ENCODE results near the gene SLC52A1.
"Not testable (repeated sequence)": the region's sequence is repeated elsewhere in the genome, so short reads cannot be mapped to it uniquely, and the experiment has no call there.

The SLC52A1 gene

DNA sequence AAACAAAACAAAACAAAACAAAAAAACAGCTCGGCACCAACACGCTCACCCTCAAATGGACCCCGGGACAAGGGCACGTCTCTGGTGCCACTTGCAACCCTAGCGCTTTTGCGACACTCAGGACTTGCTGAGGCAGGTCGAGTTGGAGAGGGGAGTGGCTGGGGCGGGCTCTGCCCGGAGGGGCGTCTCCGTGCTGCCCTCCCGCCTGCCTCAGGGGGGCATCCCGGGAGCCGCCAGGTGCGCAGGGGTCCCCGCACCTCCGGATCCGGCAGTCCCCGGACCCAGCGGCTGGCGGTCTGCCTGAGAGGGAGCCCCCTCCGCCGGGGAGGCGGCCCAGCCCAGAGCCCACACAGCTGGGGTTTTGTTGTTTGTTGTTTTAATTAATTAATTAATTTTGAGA lies at the start of gene SLC52A1:
Gene SLC52A1, minus strand, starts transcription at position 112 of the 400 bp plus-strand sequence. CDS start 820 bp downstream, outside the sequence.
- no peak for DNase-seq

DNA sequence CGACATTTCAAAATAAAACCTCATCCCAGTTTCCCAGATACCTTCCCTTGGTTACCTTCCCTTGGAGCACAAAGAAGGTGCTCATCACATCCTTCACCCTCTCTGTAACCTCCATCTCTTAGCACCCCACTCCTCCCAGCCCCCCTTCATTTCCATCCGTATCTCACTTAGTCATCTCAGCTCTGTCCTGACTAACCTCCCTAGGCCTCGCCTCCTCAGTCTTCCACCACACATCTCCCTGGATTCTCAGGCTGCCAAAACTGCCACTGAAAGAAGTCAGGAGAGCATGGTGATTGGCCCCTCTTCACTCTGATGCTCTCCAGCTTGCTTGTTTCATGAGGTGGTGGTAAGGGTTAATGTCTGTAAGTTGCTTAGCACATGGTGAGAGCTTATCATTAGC lies 45.4 kb upstream of the SLC52A1 start:
- DNase-seq, result no peak

DNA sequence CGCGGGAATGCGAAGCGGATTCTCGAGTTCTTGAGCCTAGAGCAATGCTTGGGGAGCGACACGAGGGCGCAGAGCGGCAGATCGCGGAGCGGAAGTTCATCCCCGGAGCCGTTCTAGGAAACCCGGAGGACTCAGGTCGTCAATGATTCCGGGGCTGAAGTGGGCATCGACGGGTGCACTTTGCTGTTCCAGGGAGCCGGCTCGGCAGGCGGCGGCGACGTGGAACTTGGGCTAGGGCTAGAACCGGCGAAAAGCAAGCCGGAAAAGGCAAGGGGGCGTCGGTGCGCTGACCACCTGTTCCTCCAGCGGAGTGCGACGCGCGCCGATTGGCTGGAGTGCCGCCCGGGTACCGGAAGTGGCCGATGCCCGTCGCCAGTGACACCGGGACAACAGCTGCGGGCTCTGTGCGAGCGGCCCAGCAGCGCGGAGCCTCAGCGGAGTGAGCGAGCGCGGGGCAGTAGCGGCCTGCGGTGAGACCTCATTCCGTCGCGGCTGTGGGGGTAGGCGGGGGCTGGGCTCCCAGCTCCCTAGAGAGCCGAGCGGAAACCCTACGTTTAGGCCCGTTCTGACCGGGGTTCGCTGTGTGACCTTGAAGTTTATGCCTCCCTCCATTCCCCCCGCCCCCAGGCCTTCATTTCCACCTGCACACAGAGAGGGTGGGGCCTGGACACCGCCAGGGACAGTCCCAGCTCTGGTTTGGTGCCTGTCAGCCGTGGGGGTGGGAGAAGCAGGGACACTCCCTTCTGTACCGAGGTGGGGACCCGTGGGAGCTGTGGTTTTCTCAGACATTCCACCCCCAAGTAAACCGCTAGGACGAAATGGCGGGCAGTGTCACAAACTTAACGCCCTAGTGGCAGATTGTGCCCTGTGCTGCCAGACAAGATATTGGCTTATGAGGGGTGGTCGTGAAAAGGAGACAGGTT lies 43.1 kb upstream of the SLC52A1 start, which contains the start of gene ZFP3:
Gene ZFP3, plus strand, starts transcription at position 362 of the 923 bp plus-strand sequence. CDS start 13,038 bp downstream, outside the sequence.
- DNase-seq, result peak; percentile 90

DNA sequence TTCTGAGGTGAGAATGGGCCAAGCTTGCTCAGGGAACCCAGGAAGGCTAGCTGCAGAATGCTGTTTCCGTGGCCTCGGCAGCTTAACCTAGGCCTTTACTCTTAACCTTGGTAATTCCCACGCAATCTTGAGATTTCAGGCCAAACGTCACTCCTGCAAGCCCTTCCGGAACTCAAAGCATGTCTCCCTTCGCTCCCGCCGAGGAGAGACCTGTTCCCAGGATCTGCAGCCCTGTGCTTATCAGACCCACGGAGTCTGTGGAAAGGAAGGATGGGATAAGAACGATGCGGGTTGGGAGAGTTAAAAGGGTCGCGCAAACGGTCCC lies 42.5 kb upstream of the SLC52A1 start:
- no peak for DNase-seq

DNA sequence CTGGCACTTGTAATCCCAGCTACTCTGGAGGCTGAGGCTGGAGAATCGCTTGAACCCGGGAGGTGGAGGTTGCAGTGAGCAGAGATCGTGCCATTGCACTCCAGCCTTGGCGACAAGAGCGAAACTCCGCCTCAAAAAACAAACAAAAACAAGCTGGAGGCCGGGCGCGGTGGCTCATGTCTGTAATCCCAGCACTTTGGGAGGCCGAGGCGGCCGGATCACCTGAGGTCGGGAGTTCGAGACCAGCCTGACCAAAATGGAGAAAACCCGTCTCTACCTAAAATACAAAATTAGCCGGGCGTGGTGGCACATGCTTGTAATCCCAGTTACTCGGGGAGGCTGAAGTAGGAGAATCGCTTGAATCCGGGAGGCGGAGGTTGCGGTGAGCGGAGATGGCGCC lies 42.0 kb upstream of the SLC52A1 start:
- DNase-seq, result not testable (repeated sequence)

DNA sequence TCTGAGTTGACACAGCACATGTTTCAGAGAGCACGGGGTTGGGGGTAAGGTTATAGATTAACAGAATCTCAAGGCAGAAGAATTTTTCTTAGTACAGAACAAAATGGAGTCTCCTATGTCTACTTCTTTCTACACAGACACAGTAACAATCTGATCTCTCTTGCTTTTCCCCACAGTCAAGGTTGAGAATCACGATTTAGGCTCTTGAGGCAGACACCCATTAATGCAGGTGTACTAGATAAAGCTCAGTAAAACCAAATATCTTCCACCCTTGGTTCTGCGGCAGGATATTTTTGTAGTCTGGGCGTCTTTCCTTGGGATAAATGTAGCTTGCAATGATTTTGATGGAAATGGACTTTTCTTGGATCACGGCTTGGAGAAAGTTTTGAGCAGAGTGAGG lies 40.2 kb upstream of the SLC52A1 start:
- not testable (repeated sequence) for DNase-seq

DNA sequence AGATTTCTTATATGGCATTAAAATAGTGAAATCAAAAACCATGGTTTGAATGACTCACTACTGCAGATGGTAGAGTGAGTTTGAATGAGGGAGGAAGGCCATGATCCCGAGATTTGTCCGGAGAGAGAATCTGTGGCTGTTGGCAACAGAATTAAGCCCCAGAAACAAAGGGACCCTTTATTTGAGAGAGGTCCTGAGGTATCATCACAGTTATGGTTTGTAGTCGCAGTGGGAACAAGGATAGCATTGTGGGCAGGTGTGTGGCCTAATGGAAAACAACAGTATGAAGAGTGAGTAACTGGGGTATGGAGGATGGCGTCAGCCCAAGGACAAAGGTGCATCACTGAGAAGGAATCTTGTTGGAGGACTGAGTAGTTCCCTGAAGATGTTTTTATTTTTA lies 34.5 kb upstream of the SLC52A1 start:
- DNase-seq, result no peak

DNA sequence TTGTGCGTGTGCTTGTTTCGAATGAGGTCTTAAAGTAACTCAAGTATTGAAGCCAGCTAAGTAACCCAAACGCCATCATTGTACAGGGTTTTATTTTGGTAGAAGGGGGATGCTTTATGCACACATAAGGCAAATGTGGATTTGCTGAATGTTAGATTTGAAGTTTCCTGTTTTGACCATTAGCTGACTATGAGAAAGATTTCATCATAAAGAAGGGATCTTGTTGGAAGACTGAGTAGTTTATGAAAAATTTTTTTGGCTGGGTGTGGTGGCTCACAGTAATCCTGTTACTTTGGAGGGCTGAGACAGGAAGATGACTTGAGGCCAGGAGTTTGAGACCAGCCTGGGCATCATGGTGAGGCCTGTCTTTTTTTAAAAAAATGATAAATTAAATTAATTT lies 33.0 kb upstream of the SLC52A1 start:
- no peak for DNase-seq

DNA sequence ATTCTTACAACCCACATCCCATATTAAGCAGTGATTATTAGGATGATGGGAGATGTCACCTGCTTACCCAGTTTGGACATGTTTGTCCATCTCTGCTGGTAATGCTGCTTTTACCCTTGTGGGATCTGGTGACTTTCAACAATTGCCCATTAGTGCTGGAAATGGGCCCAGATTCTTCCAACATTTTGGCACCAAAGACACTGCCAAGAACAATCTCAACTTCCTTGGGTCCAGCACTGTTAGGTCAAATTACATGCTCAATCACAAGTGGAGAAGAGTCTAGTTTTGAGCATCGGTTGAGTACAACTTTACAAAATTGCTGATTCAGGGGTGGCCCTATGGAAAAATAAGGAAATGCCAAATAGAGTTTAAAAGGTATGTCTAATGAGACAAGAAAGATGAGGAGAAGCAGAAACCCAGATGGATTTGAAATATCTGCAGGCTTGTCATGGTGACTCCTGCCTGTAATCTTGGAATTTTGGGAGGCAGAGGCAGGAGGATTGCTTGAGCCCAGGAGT lies 30.1 kb upstream of the SLC52A1 start:
- no peak for DNase-seq

DNA sequence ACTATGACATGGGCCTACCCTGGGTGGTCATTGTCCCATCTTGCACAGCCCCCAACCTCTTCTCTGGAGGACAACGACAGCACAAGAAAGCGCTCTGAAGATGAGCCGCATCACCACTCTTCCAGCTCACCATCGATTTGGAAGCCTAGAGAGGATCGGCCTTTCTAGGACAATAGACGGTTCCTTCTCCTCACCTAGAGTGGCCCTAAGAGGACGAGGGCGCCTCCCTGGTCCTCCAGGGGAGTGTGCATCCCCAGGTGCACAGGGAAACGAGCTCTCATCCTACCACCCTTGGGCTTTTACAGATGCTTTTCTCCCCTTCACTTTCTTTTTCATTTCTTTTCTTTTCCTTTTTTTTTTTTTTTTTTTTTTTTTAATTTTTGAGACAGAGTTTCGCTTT lies 20.3 kb upstream of the SLC52A1 start:
- DNase-seq, result no peak

DNA sequence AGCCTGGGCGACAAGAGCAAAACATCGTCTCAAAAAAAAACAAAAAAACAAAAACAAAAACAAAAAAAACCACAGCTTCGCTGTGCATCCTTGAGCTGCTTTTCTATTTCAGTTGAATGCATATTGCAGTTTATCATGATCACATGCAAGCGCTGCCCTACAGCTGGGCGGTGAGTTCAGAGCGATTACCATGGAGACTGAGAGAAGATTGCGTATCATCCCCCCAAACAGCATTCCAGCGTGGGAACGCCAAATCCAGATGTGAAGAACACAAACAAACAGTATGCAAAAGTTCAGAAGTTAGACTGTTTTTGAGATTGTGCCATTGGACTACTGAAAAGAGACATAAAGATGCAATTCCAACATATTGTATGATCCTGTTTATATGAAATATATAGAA lies 15.1 kb upstream of the SLC52A1 start:
- DNase-seq, result no peak

DNA sequence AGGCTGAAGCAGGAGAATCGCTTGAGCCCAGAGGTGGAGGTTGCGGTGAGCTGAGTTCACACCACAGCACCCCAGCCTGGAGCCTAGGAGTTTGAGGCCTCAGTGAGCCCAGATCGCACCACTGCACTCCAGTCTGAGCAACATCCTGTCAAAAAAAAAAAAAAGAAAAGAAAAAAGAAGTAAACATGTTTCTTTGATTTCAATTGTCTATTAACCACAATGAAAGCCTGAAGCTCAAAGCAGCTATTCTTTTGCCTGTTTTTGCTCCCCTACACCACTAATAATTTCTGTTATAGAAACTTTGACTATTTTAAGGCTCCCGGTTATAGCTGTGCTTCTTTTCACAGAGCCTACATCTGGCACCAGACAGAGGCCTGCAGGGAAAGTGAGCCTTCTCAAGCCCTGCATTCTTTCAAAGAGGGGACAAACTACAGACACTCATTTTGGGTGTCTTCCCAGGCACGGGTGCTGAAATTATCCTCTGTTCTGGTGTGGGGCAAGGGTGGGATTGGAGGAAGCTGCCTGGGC lies 14.2 kb upstream of the SLC52A1 start:
- peak; percentile 82 for DNase-seq

DNA sequence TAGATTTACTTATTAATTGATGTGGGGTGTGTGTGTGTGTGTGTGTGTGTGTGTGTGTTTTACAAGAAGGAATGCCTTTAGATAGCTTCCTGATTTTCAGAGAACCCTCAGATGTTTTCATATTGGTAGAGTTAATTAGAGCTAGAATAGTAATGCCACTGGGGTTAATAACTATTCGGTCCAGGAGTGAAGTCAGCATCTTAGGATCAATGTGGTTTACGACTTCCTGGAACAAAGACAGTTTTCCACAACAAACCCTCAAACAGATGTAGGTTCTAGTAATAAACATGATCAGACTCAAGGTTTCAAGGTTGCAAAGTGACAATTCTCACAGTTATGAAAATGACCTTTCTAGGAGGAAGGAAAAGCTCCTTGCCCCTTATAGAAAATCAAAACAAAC lies 12.2 kb upstream of the SLC52A1 start:
- no peak for DNase-seq

DNA sequence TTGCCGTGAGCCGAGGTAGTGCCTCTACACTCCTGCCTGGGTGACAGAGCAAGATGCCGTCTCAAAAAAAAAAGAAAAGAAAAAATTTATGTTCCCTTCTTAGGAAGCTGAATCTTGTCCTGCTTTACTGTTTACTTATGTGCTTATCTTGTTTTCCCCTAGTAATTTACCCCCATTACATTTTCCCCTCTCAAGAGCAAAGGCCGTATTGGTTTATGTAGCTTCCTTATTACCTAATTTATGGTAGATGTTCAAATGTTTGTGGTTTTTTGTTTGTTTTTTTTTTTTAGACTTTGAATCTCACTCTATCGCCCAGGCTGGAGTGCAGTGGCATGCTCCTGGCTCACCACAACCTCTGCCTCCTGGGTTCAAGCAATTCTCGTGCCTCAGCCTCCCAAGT lies 10.3 kb upstream of the SLC52A1 start:
- no peak for DNase-seq

DNA sequence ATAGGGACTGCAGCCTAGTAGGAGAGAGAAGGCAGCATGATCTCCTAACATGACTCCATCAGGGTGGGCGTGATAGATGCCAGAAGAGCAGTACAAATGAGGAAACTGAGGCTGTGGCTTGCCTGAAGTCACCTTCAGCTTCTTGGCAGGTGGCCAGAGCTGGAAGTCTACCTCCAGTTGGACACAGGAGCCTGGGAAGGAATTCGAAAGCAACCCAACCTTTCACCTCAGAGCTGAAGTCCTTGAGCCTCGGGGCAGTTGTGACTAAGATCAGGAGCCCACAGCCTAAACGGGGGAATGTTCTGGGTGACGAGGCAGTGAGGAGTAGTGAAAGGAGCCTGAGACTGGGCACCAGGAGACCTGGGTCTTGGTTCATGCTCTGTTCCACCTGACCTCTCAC lies 9.4 kb upstream of the SLC52A1 start:
- no peak for DNase-seq

DNA sequence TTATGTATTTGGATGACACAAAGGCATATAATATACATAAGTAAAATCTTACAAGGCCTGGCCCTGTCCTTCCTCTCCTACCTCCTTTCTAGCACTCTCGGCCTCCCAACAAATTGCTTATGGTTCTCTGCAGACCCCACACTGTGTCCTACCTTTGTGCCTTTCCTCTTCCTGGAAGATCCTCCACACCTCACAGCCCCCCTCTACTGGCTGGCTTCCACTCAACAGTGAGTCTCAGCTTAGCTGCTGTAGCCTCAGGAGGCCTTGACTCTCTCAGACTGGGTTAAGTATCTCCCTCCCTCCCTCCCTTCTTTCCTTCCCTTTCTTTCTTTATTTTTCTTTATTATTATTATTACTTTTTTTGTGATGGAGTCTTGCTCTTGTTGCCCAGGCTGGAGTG lies 8.3 kb upstream of the SLC52A1 start:
- no peak for DNase-seq

DNA sequence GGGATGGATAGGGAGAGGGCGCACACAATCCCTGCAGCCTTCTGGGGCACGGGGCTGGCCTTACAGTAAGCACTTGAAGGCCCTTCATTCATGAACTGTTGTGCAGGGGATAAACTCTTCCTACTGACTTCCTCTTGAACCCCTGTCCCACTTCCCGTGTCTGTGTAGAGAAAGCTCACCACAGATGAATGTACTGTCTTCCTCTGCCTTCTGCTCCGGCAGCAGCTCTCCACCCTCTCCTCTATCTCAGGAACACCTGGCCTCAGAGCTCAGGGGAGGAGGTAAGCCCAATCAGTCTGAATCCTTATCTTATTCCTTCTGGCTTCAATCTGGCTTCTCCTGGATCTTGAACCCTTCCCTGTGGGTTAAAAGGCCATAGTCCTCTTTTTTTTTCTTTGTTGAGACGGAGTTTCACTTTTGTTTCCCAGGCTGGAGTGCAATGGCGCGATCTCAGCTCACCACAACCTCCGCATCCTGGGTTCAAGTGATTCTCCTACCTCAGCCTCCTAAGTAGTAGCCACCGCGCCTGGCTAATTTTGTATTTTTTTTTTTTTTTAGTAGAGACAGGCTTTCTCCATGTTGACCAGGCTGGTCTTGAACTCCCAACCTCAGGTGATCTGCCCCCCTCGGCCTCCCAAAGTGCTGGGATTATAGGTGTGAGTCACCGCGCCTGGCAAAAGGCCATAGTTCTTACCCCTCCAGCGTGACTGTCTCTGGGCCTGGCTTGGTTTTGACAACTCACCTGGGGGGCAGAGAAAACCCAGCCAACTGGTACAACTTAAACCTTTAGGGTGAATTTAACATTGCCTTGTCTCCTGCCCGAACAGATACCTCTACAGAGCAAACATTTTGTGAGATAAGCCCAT lies 7.2 kb upstream of the SLC52A1 start:
- DNase-seq, result peak; percentile 73

DNA sequence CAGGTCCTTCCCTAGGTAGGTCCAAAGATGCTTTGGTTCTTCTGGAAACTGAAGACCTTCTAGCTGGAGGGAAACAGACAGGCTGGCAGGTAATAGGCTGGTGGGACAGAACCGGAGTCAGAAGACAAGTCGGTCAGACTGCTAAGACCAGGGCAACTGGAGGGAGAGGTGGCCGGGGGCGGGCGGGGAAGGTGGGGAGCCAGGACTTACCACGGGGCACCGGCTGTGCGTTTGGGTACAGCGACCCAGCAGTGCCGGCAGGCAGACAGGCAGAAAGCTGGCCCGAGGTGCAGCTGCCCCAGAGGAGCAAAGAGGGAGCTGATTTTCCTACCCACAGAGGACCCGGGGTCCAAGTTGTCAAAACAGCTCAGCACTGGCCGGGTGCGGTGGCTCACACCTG lies 575 bp downstream of the SLC52A1 start:
- no peak for DNase-seq

DNA sequence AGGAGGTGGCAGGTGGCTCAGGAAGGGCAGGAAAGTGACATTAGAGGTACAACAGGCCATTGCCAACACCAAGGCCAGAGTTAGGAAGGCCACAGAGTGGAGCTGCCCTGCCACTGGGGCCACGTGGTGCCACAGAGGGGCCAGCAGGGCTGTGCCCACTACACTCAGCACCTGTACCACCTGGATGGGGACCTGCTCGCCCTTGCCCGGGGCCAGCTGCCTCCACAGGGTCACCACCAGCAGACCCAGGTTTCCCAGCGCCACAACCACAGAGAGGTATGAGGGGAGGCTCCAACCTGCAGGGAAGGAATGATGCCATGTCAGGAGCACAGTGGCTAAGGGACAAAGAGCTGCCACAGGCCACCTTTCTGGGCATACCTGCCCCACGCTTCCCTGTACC lies 1.2 kb downstream of the SLC52A1 start:
- DNase-seq, result no peak

DNA sequence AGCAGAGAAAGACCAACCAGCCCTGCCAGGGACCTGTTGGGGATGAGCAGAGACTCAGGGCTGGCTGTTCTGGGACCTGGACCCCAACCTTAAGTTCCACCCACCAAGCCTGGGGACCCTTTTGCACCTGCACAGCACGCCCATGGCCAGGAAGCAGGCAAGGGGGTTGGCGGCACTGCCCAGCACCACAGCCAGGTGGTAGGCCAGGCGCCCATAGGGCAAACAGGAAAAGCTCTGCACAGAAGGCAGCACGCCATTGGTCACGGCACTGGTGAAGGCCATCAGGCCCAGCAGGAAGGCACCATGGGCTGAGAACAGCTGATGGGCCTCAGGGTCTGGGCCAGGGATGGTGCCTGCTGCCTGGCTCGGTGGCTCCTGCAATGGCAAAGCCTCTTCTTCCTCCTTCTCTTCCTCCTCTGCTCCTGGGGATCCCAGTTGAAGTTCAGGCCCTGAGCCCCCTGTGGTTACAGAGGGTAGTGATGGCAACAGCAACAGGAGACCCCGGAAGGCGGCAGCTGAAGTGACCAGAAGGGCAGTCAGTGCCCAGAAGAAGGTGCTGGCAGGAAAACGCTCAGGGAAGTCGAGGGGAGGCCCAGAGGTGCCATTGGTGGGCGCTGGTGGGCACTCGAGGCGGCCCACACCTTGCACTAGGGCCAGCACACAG lies 1.7 kb downstream of the SLC52A1 start:
- DNase-seq, result no peak

DNA sequence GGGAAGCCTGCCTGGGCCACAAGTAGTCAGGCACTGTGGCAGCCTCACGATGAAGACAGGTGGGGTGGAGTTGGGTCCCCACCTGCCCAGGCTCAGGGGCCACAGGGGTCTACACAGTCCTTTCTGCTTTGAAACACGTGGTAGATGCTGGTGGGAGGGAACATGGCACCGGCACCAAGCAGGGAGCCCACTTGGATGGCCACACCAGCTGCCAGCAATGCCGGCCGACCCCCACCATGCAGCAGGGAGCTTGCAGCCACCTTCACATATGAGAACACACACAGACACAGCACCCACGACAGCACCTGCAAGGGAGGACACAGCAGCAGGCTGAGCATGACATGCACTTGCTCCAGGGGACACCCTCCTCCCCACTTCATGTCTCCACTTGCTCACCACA lies 2.4 kb downstream of the SLC52A1 start:
- DNase-seq, result no peak

DNA sequence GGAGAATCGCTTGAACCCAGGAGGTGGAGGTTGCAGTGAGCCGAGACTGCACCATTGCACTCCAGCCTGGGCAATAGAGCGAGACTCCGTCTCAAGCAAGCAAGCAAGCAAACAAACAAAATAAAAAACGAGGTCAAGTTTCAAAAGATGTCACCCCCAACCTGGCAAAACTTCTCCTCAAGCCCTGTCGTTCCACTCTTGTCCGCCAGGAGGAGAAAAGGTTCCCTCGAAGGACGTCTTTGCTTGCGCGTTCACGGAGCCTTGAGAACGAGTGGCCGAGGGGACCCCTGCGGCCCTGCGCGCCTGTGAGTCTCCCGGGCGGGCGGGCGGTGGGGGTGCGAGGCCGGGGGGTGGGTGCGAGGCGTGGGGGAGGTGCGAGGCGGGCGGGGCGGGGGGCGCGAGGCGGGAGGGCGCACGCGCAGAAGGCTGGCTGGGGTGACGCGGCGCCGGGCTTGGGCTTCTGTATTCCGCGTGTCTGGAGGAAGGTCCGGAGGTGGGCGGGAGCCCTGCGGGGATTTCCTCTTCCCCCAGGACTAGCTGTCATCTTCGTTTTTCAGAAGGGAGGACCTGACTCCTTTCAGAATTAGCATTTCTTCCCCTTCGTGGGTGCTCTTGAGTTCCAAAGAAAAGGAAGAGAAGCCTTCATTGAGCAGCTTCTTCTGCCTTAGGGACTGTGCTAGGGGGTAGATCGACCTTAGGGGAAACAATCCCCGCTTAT lies 3.7 kb downstream of the SLC52A1 start:
- peak; percentile 92 for DNase-seq

Data from activated effector memory CD4-positive, alpha-beta T cell treated with anti-CD3 and anti-CD28 coated beads, Interleukin-2, amount 50 U/mL, for 16 hours (primary cell).